GM23338 (cell line): Measurements from ENCODE around the gene CFAP92. TPM values are rescaled to one million over a fixed set of nuclear protein-coding genes. Genes with fewer than 3 reads are reported as not detected.

Source experiments
- polyA plus RNA-seq: library from polyadenylated mRNA; unstranded; fragments of >200 nt; fragmentation: Nextera tagmentation; extraction: Ambion mirVana; gene quantifications from 2 replicates; pipeline ENCODE4 v1.2.1, GENCODE V29; 2016
- small RNA-seq: library from RNA; depleted of rRNA; stranded (forward); fragments of <200 nt; gene quantifications from one replicate; pipeline ENCODE3, GENCODE V24; 2014; ENCODE audit warnings: low replicate concordance
- total RNA-seq: library from RNA; depleted of rRNA; stranded (reverse); fragments of >200 nt; shearing (Covaris generic); gene quantifications from 2 replicates; pipeline ENCODE4 v1.2.3, GENCODE V29; 2014; rRNA removed

CFAP92 gene
- total and polyA plus RNA-seq, 2 experiments from 2014 or later = 1.6 to 2.3 TPM

Small RNA genes lying within 50 kb of the gene (small RNA-seq; reads per million reads assigned to genes)
- gene AC112484.4 = not detected

Other genes starting within 250 kb of the CFAP92 start
- gene ACAD9, start 114.5 kb downstream of the CFAP92 start, total RNA-seq = 27.5 and 36.4 TPM in 2 replicates
- 21.2 and 23.7 TPM in 2 replicates for gene ACAD9, start 114.5 kb downstream of the CFAP92 start, polyA plus RNA-seq
- gene EFCC1, start 7.2 kb upstream of the CFAP92 start, total RNA-seq = 0.27 TPM in 1 of 2 replicates, not detected in the other
- gene EFCC1, start 7.2 kb upstream of the CFAP92 start, polyA plus RNA-seq = 0.10 TPM in 1 of 2 replicates, not detected in the other
- not detected in 2 replicates for gene GP9, start 66.7 kb upstream of the CFAP92 start, total RNA-seq
- gene GP9, start 66.7 kb upstream of the CFAP92 start, polyA plus RNA-seq = not detected in 2 replicates
- 32.5 and 37.0 TPM in 2 replicates for gene RAB43, start 127.7 kb upstream of the CFAP92 start, total RNA-seq
- 5.7 and 7.3 TPM in 2 replicates for gene RAB43, start 127.7 kb upstream of the CFAP92 start, polyA plus RNA-seq
- gene ISY1, start 167.0 kb upstream of the CFAP92 start, total RNA-seq = 10.0 and 11.3 TPM in 2 replicates
- 20.2 and 23.6 TPM in 2 replicates for gene ISY1, start 167.0 kb upstream of the CFAP92 start, polyA plus RNA-seq
- gene CNBP, start 189.8 kb upstream of the CFAP92 start, total RNA-seq = 341 and 348 TPM in 2 replicates
- 375 and 444 TPM in 2 replicates for gene CNBP, start 189.8 kb upstream of the CFAP92 start, polyA plus RNA-seq